Gastrocnemius medialis (tissue), 4 donors: ENCODE results near the gene BCAP31.

Experiments
- POLR2A ChIP-seq, 2 donors: fragments of 450-650 bp; IDR thresholded peaks; one replicate each; pipeline ENCODE4 v1.6.1; 2017; ENCODE audit warnings: antibody characterized with exemption in 2 of 2, mild to moderate bottlenecking in 2 of 2, moderate library complexity in 2 of 2
- TF ChIP-seq, protein P1 (sequence below), 5 experiments: fragments of 450-650 bp in 3 of 5; fragments of 200-600 bp in 2 of 5; sonication (generic) in 2 of 5; IDR thresholded peaks in 4 of 5; conservative IDR thresholded peaks in 1 of 5; 1 replicate in 4 of 5; 2 replicates in 1 of 5; pipeline ENCODE4 v1.5.1; 2016 to 2019; ENCODE audit warnings: antibody characterized with exemption in 5 of 5, mild to moderate bottlenecking in 3 of 5, moderate library complexity in 3 of 5

DNA sequence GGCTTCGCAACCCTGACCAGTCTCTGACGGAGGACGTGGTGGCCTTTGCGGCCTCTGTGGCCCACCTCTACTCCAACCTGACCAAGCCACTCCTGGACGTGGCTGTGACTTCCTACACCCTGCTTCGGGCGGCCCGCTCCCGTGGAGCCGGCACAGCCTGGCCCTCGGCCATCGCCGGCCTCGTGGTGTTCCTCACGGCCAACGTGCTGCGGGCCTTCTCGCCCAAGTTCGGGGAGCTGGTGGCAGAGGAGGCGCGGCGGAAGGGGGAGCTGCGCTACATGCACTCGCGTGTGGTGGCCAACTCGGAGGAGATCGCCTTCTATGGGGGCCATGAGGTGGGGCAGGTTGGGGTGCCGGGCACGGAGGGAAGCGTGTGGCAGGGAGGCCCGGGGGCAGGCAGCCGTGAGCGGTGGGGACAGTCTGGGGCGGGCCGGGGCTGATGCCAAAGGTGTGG is 1.7 kb upstream of the BCAP31 start:
- TF ChIP-seq, protein P1, sequence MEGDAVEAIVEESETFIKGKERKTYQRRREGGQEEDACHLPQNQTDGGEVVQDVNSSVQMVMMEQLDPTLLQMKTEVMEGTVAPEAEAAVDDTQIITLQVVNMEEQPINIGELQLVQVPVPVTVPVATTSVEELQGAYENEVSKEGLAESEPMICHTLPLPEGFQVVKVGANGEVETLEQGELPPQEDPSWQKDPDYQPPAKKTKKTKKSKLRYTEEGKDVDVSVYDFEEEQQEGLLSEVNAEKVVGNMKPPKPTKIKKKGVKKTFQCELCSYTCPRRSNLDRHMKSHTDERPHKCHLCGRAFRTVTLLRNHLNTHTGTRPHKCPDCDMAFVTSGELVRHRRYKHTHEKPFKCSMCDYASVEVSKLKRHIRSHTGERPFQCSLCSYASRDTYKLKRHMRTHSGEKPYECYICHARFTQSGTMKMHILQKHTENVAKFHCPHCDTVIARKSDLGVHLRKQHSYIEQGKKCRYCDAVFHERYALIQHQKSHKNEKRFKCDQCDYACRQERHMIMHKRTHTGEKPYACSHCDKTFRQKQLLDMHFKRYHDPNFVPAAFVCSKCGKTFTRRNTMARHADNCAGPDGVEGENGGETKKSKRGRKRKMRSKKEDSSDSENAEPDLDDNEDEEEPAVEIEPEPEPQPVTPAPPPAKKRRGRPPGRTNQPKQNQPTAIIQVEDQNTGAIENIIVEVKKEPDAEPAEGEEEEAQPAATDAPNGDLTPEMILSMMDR (IDR thresholded peaks at IDR 0.05 in 4 of 5, conservative IDR thresholded peaks at IDR 0.05 in 1 of 5): no peak
- no peak for TF ChIP-seq POLR2A (IDR thresholded peaks at IDR 0.05)
